ENCODE measurements around the gene FGFR1OP2.

- no peak for TF ChIP-seq CTCF (IDR thresholded peaks at IDR 0.05; ENCODE audit: low read depth, low read length)
- no peak for TF ChIP-seq EZH2phosphoT487 (IDR thresholded peaks at IDR 0.05; ENCODE audit: low read depth)
Measured at GRCh38 chr12:26988703-26989102, 50.4 kb downstream of the FGFR1OP2 start.
